ENCODE measurements around the gene WFIKKN1. TPM values are rescaled to one million over a fixed set of nuclear protein-coding genes. Genes with fewer than 3 reads are reported as not detected.

The WFIKKN1 gene
- total and polyA plus RNA-seq, 12 donors = 0.11 to 0.95 (median 0.32) TPM

DNA sequence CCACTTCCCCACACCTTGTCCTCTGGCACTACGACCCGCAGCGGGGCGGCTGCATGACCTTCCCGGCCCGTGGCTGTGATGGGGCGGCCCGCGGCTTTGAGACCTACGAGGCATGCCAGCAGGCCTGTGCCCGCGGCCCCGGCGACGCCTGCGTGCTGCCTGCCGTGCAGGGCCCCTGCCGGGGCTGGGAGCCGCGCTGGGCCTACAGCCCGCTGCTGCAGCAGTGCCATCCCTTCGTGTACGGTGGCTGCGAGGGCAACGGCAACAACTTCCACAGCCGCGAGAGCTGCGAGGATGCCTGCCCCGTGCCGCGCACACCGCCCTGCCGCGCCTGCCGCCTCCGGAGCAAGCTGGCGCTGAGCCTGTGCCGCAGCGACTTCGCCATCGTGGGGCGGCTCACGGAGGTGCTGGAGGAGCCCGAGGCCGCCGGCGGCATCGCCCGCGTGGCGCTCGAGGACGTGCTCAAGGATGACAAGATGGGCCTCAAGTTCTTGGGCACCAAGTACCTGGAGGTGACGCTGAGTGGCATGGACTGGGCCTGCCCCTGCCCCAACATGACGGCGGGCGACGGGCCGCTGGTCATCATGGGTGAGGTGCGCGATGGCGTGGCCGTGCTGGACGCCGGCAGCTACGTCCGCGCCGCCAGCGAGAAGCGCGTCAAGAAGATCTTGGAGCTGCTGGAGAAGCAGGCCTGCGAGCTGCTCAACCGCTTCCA is 2.7 kb downstream of the WFIKKN1 start:
- Histone ChIP-seq H3K27me3 (no peaks in the 10 kb centered on the region), H3K27ac (no peak overlapping the region), H3K4me1 (peaks cover 24 to 52% (median 47%) of the 10 kb centered on the region in 9 donors), H3K4me3 (no peak overlapping the region), H3K36me3 (peaks cover 0 to 27% (median 0%) of the 10 kb centered on the region in 9 donors), H3K9me3 (no peaks in the 10 kb centered on the region)
- intact Hi-C loops (cut with DNase I) = loop anchor here in 1 of 10 donors (5.0 kb wide), 1 partner anchor 41 kb away; the partner anchor contains the start of gene RAB40C
- 97% methylated on average over 71 to 74 of the region's 74 CpGs for WGBS, 2 donors
- no peak for TF ChIP-seq CTCF (IDR thresholded peaks at IDR 0.05)
- no peak for DNase-seq
- no peak for ATAC-seq

DNA sequence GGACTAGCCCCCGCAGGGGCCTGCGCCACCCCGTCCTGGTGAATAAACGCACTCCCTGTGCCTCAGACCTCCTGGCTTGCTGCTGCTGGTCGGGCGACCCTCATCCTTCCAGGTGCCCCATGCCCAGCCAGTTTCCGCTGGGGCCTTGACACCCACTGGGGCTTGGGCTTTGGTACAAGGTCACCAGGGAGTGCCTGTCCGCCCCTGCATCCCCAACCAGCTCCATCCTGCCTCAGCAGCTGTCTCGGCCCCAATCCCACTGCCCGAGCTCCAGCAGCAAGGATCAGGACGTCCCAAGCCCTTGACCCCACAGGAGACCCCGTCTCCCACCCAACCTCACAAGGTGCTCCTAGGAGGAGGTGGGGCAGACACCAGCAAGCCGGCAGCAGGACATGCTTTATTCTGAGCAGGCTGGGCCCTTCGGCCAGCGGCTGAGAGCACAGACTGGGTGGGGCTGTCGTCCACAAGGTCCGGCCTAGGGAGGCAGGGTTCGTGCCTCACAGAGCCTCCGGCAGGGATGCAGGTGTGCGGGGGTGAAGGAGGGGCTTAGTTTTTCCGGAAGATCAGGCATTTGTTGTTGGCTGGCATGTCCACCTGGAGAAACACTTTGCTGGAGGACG is 3.4 kb downstream of the WFIKKN1 start:
- H3K4me1 ChIP-seq = peaks cover 24 to 55% (median 47%) of the 10 kb centered on the region in 9 donors

DNA sequence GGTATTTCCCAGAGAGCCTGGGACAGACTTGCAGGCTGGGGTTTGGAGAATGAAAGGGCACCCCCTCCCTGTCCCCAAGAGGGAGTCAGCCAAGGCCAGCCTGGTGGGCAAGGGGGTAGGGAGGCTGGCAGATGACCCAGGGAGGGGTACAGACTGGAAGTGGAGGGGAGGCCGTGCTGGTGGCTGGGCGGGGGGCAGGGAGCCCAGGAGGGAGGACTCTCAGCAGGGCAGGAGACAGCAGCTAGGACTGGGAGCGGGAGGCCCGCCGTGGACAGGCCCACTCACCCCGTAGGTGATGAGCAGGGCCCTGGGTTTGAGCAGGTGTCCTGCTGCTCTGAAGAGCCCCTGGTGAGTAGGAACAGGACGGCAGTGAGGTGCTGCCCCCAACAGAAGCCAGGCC is 4.2 kb downstream of the WFIKKN1 start:
- DNase-seq (peak; percentile 6 to 23), ATAC-seq (no peak)
- Histone ChIP-seq H3K9me3 (no peaks in the 10 kb centered on the region), H3K4me1 (peaks cover 20 to 46% (median 39%) of the 10 kb centered on the region in 9 donors), H3K36me3 (peaks cover 0 to 21% (median 0%) of the 10 kb centered on the region in 9 donors), H3K4me3 (peak overlapping the region in 9 of 10 donors; percentile 70 to 93 (median 87)), H3K27me3 (no peaks in the 10 kb centered on the region), H3K27ac (no peak overlapping the region)
- TF ChIP-seq CTCF (IDR thresholded peaks at IDR 0.05) = no peak
- intact Hi-C loops (cut with DNase I) = loop anchor here in 2 of 10 donors (5.0 kb wide), 1 partner anchor 43 kb away; the partner anchor contains the start of gene RAB40C (in 2 of the 2)
- WGBS, 2 donors = 91 to 94% methylated on average over 7 of the region's 7 CpGs

More for the DNA sequence above, 3.4 kb downstream of the WFIKKN1 start:
- Histone ChIP-seq H3K4me3 (no peak overlapping the region), H3K27ac (no peak overlapping the region), H3K36me3 (peaks cover 0 to 21% (median 0%) of the 10 kb centered on the region in 9 donors), H3K27me3 (no peaks in the 10 kb centered on the region), H3K9me3 (no peaks in the 10 kb centered on the region)
- DNase-seq = peak in 1 of 2 donors; percentile 17
- intact Hi-C loops (cut with DNase I) = loop anchor here in 1 of 10 donors (5.0 kb wide), 1 partner anchor 42 kb away; the partner anchor contains the start of gene RAB40C
- TF ChIP-seq CTCF (IDR thresholded peaks at IDR 0.05) = no peak
- 92 to 95% methylated on average over 21 to 22 of the region's 22 CpGs for WGBS, 2 donors
- ATAC-seq = no peak

DNA sequence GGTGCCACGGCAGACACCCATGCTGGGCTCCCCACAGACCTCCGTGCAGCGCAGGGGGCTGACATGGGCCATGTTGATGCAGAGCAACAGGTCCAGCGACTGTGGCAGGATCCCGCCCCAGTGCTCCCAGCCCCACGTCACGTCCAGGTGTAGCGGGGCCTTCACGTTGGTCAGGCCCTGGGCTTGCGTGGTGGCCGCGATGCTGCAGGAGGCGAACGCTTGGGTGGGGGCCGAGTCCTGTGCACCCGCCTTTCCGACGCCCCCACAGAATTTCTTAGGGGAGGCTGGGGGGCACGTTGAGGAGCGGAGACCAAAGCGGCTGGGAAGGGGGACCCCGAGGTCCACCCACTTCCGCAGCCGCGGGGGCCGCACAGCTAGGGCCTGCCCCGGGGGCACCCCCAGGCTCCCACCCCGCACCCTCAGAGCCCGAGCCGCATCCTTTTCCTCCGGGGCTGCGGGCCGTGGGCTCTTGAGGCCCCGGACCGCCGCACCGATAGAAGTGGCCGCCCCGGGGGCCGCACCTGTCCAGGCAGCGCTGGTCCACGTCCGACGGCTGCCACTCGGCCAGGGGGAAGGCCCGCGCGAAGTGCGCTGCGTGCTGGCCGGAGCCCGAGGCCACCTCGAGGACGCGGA is 4.9 kb downstream of the WFIKKN1 start:
- H3K27me3 ChIP-seq = no peaks in the 10 kb centered on the region
- H3K4me3 ChIP-seq = peak overlapping the region; percentile 39 to 93 (median 86)
- WGBS, 2 donors = 5 to 8% methylated on average over 53 to 55 of the region's 55 CpGs
- peaks cover 0 to 21% (median 0%) of the 10 kb centered on the region in 9 donors for H3K36me3 ChIP-seq
- intact Hi-C loops (cut with DNase I) = loop anchor here in 3 of 10 donors (2.0 to 5.0 kb wide), 3 partner anchors 43 to 47 kb away; partner anchors contain the start of gene RAB40C (in 2 of the 3)
- peaks cover 14 to 39% (median 32%) of the 10 kb centered on the region in 9 donors for H3K4me1 ChIP-seq
- DNase-seq (peak in 1 of 2 donors; percentile 23), ATAC-seq (peak in 2 of 8 donors; percentile 0 to 1)
- no peak for TF ChIP-seq CTCF (IDR thresholded peaks at IDR 0.05)
- peak overlapping the region in 9 of 10 donors; percentile 90 to 99 (median 96) for H3K27ac ChIP-seq
- H3K9me3 ChIP-seq = no peaks in the 10 kb centered on the region
